Measurements from ENCODE around the gene SRSF5.

DNA sequence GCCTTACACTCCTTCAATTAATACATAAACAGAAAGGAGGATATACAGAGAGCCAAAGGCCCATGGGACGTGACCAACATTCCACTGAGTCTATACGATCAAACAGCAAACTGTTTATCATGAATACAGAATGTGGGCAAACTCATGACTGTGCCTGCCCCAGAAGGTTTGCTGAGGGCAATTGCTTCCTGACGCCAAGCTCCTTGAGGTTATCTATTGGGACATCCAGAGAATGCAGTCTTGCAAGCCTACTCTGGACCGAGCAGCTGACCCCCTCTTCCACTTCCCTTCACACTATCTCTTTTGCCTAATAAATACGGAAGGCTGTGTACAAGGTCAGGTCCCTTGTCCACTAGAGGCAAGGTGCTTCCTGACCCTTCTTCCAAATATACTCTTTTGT lies 48.6 kb downstream of the SRSF5 start:
- TF ChIP-seq SNAI2 (CRISPR knock-in tag; IDR thresholded peaks at IDR 0.05), result no peak
- no peak for TF ChIP-seq PATZ1 (CRISPR knock-in tag; IDR thresholded peaks at IDR 0.05; ENCODE audit: borderline replicate concordance)
